Motor neuron (in vitro differentiated cells): ENCODE measurements around the gene LGALSL. TPM values are rescaled to one million over a fixed set of nuclear protein-coding genes. Genes with fewer than 3 reads are reported as not detected.
"Not testable (repeated sequence)": the region's sequence is repeated elsewhere in the genome, so short reads cannot be mapped to it uniquely, and the experiment has no call there.

ENCODE experiments used
- ATAC-seq, 8 experiments: fragments of 200-7000 bp; cut with Tn5 transposase; replicated peaks in 6 of 8; 2 replicates each; pipeline ENCODE4 v1.8.0; 2021; ENCODE audit warnings: mild to moderate bottlenecking in 8 of 8, moderate library complexity in 8 of 8
- H3K27ac ChIP-seq, 2 donors: fragments of 250-450 bp; sonication (Bioruptor Pico); 2 replicates each; pipeline ENCODE4 v1.9.0; 2021; ENCODE audit warnings: antibody characterized with exemption in 2 of 2, mild to moderate bottlenecking in 2 of 2, moderate library complexity in 1 of 2
- H3K4me1 ChIP-seq, 2 donors: fragments of 250-450 bp; sonication (Bioruptor Pico); replicated peaks in 1 of 2; 2 replicates each; pipeline ENCODE4 v1.6.1; 2021; ENCODE audit warnings: antibody characterized with exemption in 2 of 2, mild to moderate bottlenecking in 2 of 2, moderate library complexity in 1 of 2
- H3K4me3 ChIP-seq, 5 donors: fragments of 250-450 bp; sonication (Bioruptor Pico); 2 replicates each; pipeline ENCODE4 v1.9.0; 2021; ENCODE audit warnings: antibody characterized with exemption in 5 of 5, mild to moderate bottlenecking in 5 of 5, moderate library complexity in 4 of 5
- WGBS, 10 experiments: fragments of 450-650 bp; shearing (Covaris generic); methylation state at CpG; one replicate each; pipeline ENCODE4 v1.0.0; 2022; 5-methylcytosine and 5-hydroxymethylcytosine counted together
- in situ Hi-C, 9 experiments: fragments of 400-800 bp; cut with MboI; loops; one replicate each; pipeline ENCODE4 v1.15.0; 2021; ENCODE audit warnings: low sequenced_read_pairs in 9 of 9, low pct_unique_long_range_greater_than_20kb in 2 of 9; ENCODE audit not compliant: unreplicated experiment in 9 of 9
- total RNA-seq, 8 experiments: library from RNA; unstranded; fragments of 300-600 nt; gene quantifications; 2 replicates each; pipeline versions ENCODE4 v1.2.3 to v1.2.4, GENCODE V29; 2022

LGALSL gene
- total RNA-seq, 8 experiments from 2014 or later, result 7.3 to 19.1 (median 15.3) TPM

GRCh38 chr2:64422466-64422865 lies 31.5 kb upstream of the LGALSL start:
- peak in 2 of 8 experiments; percentile 72 to 79 for ATAC-seq
- in situ Hi-C loops, result no loop called here
- no peak overlapping the region for H3K4me3 ChIP-seq
- WGBS, 10 experiments, result 0 to 100% (median 20%) methylated on average over 1 of the region's 1 CpG; no CpG with 5 or more reads in 3 of the 10 experiments
- no peak overlapping the region for H3K27ac ChIP-seq
- peaks cover 6 to 8% of the 10 kb centered on the region in 2 donors for H3K4me1 ChIP-seq

- in situ Hi-C loops, result no loop called here
- ATAC-seq, result no peak
These were observed 30.7 kb upstream of the LGALSL start for GRCh38 chr2:64423303-64423702.

DNA sequence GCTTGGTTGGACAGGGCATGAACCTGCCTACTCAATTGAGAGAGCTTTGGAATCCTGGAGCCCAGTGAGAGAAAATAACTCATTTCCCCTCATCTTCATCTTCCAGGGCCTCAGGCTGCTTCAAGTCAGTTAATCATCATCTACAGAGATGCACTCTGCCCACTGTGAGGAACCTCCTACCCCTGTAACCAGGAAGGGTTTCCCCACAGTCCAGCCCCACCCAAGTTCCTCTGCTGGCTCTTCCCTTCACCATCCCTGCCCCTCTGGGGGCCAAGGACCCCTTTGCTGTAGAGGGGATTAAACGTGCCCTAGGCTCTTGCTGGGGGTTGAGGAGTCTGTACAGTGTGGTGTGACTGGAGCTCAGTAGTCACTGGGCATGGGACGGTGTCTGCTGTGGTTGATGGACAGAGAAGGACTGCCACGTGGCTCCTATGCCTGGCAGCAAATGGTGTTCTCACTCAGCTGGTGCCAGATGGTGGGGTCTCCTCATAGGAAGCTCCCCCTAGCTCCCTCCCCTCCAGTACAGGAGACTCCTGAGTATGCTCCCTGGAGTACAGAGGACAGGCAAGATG lies 29.5 kb upstream of the LGALSL start:
- 80 to 86% methylated on average over 1 of the region's 3 CpGs; no CpG with 5 or more reads in 8 of the 10 experiments for WGBS, 10 experiments
- in situ Hi-C loops, result no loop called here
- no peak for ATAC-seq

More at GRCh38 chr2:64423303-64423702, 30.7 kb upstream of the LGALSL start:
- no peak overlapping the region for H3K27ac ChIP-seq
- no peak overlapping the region for H3K4me3 ChIP-seq
- peaks cover 6 to 8% of the 10 kb centered on the region in 2 donors for H3K4me1 ChIP-seq

DNA sequence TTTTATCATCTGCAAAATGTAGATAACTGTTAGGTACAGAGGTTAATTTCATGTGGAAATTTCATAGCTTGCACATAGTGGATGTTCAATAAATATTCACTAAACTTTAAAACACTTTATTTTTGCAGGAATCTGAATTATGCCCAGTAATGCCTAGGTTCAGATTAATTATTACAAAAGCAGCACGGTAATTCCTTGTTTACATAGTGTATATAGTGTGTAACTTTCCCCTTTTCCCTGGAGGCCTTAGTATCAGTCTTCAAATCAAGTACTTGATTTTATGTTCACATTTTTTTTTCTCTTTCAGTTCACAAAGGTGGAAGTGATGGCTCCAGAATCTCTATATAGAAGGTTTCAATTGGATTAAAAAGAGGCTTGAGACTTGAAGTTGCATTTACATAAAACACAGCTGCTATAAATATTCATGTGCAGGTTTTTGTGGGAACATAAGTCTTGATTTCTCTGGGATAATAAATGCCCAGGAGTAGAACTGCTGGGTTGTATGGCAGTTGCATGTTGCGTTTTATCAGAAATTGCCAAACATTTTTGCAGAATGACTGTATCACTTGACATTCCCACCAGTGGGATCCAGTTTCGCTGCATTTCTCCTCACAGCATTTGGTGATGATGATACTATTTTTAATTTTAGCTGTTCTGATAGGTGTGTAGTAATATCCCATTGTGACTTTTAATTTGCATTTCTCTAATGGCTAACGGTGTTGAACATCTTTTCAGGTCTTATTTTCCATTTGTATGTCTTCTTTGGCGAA lies 27.6 kb upstream of the LGALSL start:
- Histone ChIP-seq H3K4me1 (peaks cover 0 to 2% of the 10 kb centered on the region in 2 donors), H3K27ac (no peak overlapping the region), H3K4me3 (no peak overlapping the region)
- peak in 2 of 8 experiments; percentile 30 to 63 for ATAC-seq
- in situ Hi-C loops, result no loop called here
- WGBS, 10 experiments, result 35 to 93% (median 60%) methylated on average over 2 to 5 of the region's 5 CpGs; no CpG with 5 or more reads in 1 of the 10 experiments

More for the DNA sequence above, 29.5 kb upstream of the LGALSL start:
- Histone ChIP-seq H3K4me3 (no peak overlapping the region), H3K4me1 (peaks cover 5 to 8% of the 10 kb centered on the region in 2 donors), H3K27ac (no peak overlapping the region)

DNA sequence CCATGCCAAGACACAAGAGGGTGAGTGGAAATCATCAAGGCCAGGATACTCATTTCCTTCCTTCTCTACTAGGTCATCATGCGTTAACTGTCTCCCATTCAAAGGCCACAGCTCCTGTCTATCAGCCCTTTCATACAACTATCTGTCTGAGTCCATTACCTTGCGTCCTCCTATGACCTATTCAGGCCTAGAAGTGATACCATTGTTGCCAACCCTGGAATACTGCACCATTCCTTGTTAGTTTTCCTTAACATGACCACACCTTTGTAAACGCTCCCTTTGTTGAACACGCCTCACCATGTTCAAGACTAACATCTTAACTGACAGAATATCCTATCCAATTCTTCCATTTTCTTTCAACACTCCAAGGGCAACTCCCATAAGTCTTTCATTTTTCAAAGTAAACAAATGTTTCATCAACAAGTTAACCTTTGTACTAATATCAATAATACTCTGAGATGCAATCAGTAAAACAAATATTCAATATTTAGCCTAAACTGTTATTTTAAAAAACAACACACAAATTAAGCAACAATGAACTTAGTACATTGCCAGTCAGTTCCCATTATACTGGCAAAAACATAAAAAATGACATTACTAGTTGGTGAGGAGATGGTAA lies 19.8 kb upstream of the LGALSL start:
- WGBS, 10 experiments, result 53 to 100% (median 93%) methylated on average over 1 to 4 of the region's 4 CpGs
- no peak for ATAC-seq
- H3K27ac ChIP-seq, result no peak overlapping the region
- H3K4me3 ChIP-seq, result no peak overlapping the region
- no peaks in the 10 kb centered on the region for H3K4me1 ChIP-seq
- in situ Hi-C loops, result no loop called here

GRCh38 chr2:64437883-64438282 lies 16.1 kb upstream of the LGALSL start:
- peaks cover 0 to 4% of the 10 kb centered on the region in 2 donors for H3K4me1 ChIP-seq
- in situ Hi-C loops, result no loop called here
- H3K27ac ChIP-seq, result no peak overlapping the region
- no peak for ATAC-seq
- 0 to 100% (median 83%) methylated on average over 1 to 3 of the region's 3 CpGs; no CpG with 5 or more reads in 2 of the 10 experiments for WGBS, 10 experiments
- no peak overlapping the region for H3K4me3 ChIP-seq

DNA sequence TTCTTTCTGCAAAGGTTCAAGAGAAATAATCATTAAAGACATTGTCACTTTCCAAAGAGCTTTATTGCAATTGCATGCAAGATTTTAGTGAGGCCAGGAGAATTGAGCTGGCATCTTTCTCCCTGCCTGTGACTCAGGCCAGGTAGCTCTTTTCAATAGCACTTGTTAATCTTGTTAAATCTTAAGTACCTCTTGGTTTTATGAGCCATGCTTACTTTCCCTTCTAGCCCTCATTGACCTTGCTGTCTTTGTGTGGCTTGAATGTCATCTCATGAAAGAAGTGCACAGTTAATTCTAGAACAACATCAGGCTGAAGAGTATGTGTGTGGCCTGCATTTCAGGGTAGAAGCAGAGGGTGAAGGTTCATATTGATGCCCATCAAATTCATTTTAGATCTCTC lies 14.8 kb upstream of the LGALSL start:
- H3K27ac ChIP-seq, result no peak overlapping the region
- H3K4me1 ChIP-seq, result peaks cover 0 to 4% of the 10 kb centered on the region in 2 donors
- ATAC-seq, result no peak
- H3K4me3 ChIP-seq, result no peak overlapping the region
- in situ Hi-C loops, result no loop called here

GRCh38 chr2:64440843-64441242 lies 13.1 kb upstream of the LGALSL start:
- ATAC-seq, result peak in 3 of 8 experiments; percentile 17 to 67 (median 19)
- H3K4me3 ChIP-seq, result no peak overlapping the region
- in situ Hi-C loops, result no loop called here
- WGBS, 10 experiments, result 25 to 100% (median 78%) methylated on average over 1 to 2 of the region's 2 CpGs; no CpG with 5 or more reads in 2 of the 10 experiments
- no peak overlapping the region for H3K27ac ChIP-seq
- H3K4me1 ChIP-seq, result peaks cover 0 to 4% of the 10 kb centered on the region in 2 donors

DNA sequence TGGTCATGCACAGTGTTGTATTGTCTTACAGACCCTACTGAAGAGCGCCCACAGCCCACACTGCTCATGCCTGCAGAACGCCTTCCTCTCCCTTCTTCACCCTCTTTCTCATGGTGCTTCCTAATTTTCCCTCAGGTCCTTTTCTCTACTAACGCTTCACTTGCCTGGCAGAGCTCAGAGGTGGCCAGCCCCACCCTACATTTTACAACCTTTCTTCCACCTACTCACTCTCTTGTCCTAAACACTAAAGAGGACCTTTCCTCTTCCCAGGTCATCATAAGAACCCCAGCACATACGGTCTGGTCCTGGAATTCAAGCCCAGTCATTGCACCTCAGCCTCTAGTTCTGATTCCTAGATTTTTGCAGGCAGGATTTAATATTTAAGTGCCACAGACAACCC lies 11.7 kb upstream of the LGALSL start:
- in situ Hi-C loops, result no loop called here
- Histone ChIP-seq H3K27ac (no peak overlapping the region), H3K4me1 (peaks cover 0 to 4% of the 10 kb centered on the region in 2 donors), H3K4me3 (no peak overlapping the region)
- no peak for ATAC-seq
- WGBS, 10 experiments, result 28 to 100% (median 89%) methylated on average over 1 to 4 of the region's 4 CpGs

GRCh38 chr2:64442801-64443429 lies 11.0 kb upstream of the LGALSL start:
- peaks cover 1 to 4% of the 10 kb centered on the region in 2 donors for H3K4me1 ChIP-seq
- in situ Hi-C loops, result no loop called here
- ATAC-seq, result no peak
- H3K27ac ChIP-seq, result no peak overlapping the region
- no peak overlapping the region for H3K4me3 ChIP-seq
- 28 to 100% (median 59%) methylated on average over 2 to 4 of the region's 7 CpGs; no CpG with 5 or more reads in 1 of the 10 experiments for WGBS, 10 experiments

- in situ Hi-C loops, H3K27ac ChIP-seq, H3K4me3 ChIP-seq, ATAC-seq: not testable (repeated sequence)
- peaks cover 11 to 15% of the 10 kb centered on the region in 2 donors for H3K4me1 ChIP-seq
These were observed 8.0 kb upstream of the LGALSL start for GRCh38 chr2:64445970-64446369.

DNA sequence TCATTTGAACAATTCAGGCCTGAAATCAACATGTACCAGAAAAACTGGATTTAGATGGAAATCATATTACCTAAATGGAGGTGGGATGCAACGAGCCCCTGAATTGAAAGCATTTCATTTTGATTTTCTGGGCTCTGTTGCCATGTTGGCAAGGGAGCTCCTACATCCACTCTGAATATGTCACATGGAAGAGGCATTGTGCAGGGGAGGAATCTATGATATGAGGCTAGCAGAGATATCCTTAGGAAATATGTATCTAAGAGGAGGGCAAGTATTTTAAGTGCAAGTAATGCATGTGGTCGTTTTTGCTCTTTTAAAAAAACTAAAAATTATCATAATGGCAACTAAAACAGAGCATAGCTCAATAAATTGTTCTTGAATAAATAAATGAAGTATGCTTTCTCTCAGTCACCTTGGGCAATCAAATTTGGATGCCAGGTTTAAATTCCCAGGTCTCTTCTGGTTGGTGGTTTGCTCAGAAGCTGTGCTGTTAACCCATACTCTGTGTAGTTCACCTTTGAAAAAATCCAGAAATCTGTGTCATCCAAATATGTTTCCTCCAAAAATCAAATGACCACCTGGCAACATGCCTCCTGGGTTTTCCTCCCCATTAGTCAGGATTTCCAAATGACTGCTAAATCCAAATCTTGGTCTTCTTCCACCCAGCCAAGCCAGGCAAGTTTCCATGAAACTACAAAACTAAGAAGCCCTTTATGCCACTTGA lies 6.5 kb upstream of the LGALSL start:
- H3K4me1 ChIP-seq, result peaks cover 11 to 14% of the 10 kb centered on the region in 2 donors
- H3K4me3 ChIP-seq, result no peak overlapping the region
- 25 to 85% (median 61%) methylated on average over 1 to 2 of the region's 2 CpGs for WGBS, 10 experiments
- in situ Hi-C loops, result no loop called here
- ATAC-seq, result peak in 1 of 8 experiments; percentile 15
- no peak overlapping the region for H3K27ac ChIP-seq
